ENCODE measurements around the gene YY1. TPM values are rescaled to one million over a fixed set of nuclear protein-coding genes. Genes with fewer than 3 reads are reported as not detected.

The YY1 gene
- total and polyA plus RNA-seq, 2 donors (not counting 1 experiment from before 2014, with no cell fraction given), result 40.8 to 41.9 TPM

DNA sequence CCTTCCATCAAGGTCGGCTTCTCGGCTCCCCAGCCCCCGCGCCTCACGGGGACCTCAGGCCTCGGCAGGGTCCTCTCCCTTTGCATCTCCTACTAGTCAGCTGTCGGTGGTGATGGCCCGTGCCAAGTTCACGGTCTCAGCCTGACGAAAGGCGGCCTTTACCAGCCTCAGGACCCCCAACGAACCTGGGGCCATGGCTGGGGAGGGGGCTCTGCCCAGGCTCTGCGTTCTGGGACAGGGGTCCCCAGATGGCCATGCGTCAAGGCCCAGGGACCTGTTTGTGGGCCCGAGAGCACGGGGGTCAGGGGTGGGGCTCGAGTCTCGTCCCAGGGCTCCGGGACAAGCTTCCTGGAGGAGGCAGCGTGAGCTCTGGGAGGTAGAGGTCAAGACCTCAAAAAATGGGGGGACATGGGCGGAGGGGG is 46.7 kb upstream of the YY1 start:
- Histone ChIP-seq H3K4me3 (replicated peaks in 1 of 4; ENCODE audit: control extremely low read depth in 1 of 4, insufficient read depth in 1 of 4, low read depth in 3 of 4, low read length in 4 of 4) (peak overlapping the region; percentile 31 to 56 (median 42)), H3K27me3 (ENCODE audit: control insufficient read depth, insufficient read depth, low read length) (no peaks in the 10 kb centered on the region), H3K79me2 (ENCODE audit: control insufficient read depth, insufficient read depth, low read length) (no peaks in the 10 kb centered on the region), H3K4me1 (ENCODE audit: control insufficient read depth, extremely low read depth, insufficient read depth, low read length) (peaks cover 6% of the 10 kb centered on the region), H4K20me1 (ENCODE audit: control insufficient read depth, extremely low read depth, insufficient read depth, low read length) (no peaks in the 10 kb centered on the region), H3K9me3 (ENCODE audit: control insufficient read depth, insufficient read depth, low read depth, low read length) (no peaks in the 10 kb centered on the region), H3K4me2 (ENCODE audit: extremely low read depth, insufficient read depth, low read length) (peak overlapping the region; percentile 77), H2AFZ (ENCODE audit: low read length) (peak overlapping the region; percentile 85), H3K9ac (ENCODE audit: insufficient read depth, low read length) (peak overlapping the region; percentile 66), H3K36me3 (ENCODE audit: control insufficient read depth, insufficient read depth, low read length) (no peaks in the 10 kb centered on the region), H3K27ac (ENCODE audit: insufficient read depth, low read length) (peak overlapping the region; percentile 70)
- TF ChIP-seq, protein P1, sequence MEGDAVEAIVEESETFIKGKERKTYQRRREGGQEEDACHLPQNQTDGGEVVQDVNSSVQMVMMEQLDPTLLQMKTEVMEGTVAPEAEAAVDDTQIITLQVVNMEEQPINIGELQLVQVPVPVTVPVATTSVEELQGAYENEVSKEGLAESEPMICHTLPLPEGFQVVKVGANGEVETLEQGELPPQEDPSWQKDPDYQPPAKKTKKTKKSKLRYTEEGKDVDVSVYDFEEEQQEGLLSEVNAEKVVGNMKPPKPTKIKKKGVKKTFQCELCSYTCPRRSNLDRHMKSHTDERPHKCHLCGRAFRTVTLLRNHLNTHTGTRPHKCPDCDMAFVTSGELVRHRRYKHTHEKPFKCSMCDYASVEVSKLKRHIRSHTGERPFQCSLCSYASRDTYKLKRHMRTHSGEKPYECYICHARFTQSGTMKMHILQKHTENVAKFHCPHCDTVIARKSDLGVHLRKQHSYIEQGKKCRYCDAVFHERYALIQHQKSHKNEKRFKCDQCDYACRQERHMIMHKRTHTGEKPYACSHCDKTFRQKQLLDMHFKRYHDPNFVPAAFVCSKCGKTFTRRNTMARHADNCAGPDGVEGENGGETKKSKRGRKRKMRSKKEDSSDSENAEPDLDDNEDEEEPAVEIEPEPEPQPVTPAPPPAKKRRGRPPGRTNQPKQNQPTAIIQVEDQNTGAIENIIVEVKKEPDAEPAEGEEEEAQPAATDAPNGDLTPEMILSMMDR (conservative IDR thresholded peaks at IDR 0.05 in 1 of 2, IDR thresholded peaks at IDR 0.05 in 1 of 2; ENCODE audit: low read depth in 1 of 2, low read length in 2 of 2), result no peak
- TF ChIP-seq EZH2 (IDR thresholded peaks at IDR 0.05; ENCODE audit: low read length, missing control alignments), result no peak
- no peak for DNase-seq (ENCODE audit: low read depth in 2 of 2)

DNA sequence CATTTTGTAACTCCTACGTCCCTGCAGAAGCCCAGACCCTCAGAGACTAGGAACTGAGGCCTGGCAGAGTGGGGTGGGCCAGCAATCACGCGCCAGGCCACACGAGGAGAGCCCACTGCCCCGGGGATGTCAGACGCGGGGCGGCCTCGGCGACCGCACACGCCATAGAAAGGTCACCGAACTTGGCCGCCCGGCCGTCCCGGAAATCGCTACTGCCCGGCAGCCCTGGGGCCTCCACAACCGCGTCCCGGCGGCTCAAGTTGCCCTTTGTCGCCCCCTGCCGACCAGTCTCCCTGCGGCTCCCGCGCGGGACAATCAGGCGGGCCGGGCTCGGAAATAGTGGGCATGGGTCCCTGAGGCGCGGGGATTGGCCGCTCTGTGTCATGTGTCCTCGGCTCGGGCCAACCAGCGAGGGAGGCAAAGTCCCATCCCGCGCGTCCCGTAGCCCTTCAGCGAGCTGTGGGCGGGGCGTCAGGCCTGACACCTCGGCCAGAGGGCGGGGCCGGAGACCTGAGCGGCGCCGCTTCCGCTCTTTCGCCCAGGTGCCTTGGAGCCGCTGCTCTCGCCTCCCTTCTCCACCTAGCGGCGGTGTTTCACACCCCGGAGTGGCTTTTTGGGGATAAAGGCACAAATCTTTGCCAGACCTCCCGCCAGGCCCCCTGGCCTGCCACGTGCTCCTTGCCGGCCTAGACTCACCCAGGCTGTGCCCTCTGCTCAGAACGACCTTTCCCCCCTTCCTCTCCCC is 46.1 kb upstream of the YY1 start:
- no peaks in the 10 kb centered on the region for H3K79me2 ChIP-seq (ENCODE audit: control insufficient read depth, insufficient read depth, low read length)
- TF ChIP-seq, protein P1 (conservative IDR thresholded peaks at IDR 0.05 in 1 of 2, IDR thresholded peaks at IDR 0.05 in 1 of 2; ENCODE audit: low read depth in 1 of 2, low read length in 2 of 2), result peak; percentile 67 to 75
- no peak for TF ChIP-seq EZH2 (IDR thresholded peaks at IDR 0.05; ENCODE audit: low read length, missing control alignments)
- H3K4me1 ChIP-seq (ENCODE audit: control insufficient read depth, extremely low read depth, insufficient read depth, low read length), result peaks cover 6% of the 10 kb centered on the region
- H3K9ac ChIP-seq (ENCODE audit: insufficient read depth, low read length), result peak overlapping the region; percentile 66
- H3K9me3 ChIP-seq (ENCODE audit: control insufficient read depth, insufficient read depth, low read depth, low read length), result no peaks in the 10 kb centered on the region
- H3K27ac ChIP-seq (ENCODE audit: insufficient read depth, low read length), result peak overlapping the region; percentile 70
- no peaks in the 10 kb centered on the region for H3K27me3 ChIP-seq (ENCODE audit: control insufficient read depth, insufficient read depth, low read length)
- H3K4me2 ChIP-seq (ENCODE audit: extremely low read depth, insufficient read depth, low read length), result peak overlapping the region; percentile 80
- no peaks in the 10 kb centered on the region for H3K36me3 ChIP-seq (ENCODE audit: control insufficient read depth, insufficient read depth, low read length)
- peak; percentile 94 to 95 for DNase-seq (ENCODE audit: low read depth in 2 of 2)
- H3K4me3 ChIP-seq (replicated peaks in 1 of 4; ENCODE audit: control extremely low read depth in 1 of 4, insufficient read depth in 1 of 4, low read depth in 3 of 4, low read length in 4 of 4), result peak overlapping the region; percentile 31 to 56 (median 46)
- H4K20me1 ChIP-seq (ENCODE audit: control insufficient read depth, extremely low read depth, insufficient read depth, low read length), result no peaks in the 10 kb centered on the region
- peak overlapping the region; percentile 85 for H2AFZ ChIP-seq (ENCODE audit: low read length)

DNA sequence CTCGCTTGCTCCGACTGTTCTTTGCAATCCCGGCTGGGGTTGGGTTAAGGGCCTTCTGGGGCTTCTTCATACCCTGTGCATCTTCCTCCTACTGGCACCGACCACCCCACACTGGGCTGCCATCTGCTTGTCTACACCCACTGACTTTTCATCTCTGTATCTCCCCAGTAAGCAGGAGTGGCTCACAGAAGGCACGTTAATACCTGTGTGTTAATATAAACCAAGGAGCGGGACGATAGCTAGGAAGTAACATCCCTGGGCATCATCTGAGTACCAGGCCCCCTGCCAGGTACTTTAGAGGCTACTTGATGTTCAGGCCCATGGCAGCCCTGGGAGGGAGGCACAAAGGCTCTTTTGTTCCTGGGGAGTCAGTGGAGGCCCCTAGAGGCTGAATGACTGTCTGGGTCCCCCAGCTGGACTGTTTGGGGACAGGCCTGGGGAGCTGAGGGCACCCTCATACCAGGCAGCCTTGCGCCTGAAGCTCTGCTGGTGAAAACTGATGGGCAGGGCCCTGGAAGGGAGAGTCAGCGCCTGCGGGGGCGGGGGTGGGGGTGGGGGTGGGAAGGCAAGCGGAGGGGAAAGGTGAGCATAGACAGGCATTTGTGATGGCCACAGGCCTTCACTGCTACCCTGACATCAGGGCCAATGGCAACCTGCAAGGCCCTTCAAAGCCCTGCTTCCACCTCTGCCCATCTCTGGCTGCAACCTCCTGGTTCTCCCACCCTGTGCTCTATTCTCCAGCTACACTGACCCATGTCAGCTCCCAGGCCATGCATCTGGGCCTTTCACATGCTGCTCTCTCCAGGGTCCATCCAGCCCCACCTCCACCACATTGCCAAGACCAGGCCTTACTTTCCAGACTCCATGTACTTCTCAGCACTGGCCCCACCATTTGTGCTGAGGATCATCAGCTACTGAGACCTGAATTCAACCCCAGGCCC is 45.3 kb upstream of the YY1 start:
- TF ChIP-seq EZH2 (IDR thresholded peaks at IDR 0.05; ENCODE audit: low read length, missing control alignments), result no peak
- TF ChIP-seq, protein P1 (conservative IDR thresholded peaks at IDR 0.05 in 1 of 2, IDR thresholded peaks at IDR 0.05 in 1 of 2; ENCODE audit: low read depth in 1 of 2, low read length in 2 of 2), result no peak
- no peaks in the 10 kb centered on the region for H3K27me3 ChIP-seq (ENCODE audit: control insufficient read depth, insufficient read depth, low read length)
- no peak for DNase-seq (ENCODE audit: low read depth in 2 of 2)
- no peaks in the 10 kb centered on the region for H4K20me1 ChIP-seq (ENCODE audit: control insufficient read depth, extremely low read depth, insufficient read depth, low read length)
- H3K27ac ChIP-seq (ENCODE audit: insufficient read depth, low read length), result no peak overlapping the region
- H3K4me3 ChIP-seq (replicated peaks in 1 of 4; ENCODE audit: control extremely low read depth in 1 of 4, insufficient read depth in 1 of 4, low read depth in 3 of 4, low read length in 4 of 4), result peak overlapping the region in 2 of 4 experiments; percentile 52 to 56
- H3K4me2 ChIP-seq (ENCODE audit: extremely low read depth, insufficient read depth, low read length), result peak overlapping the region; percentile 80
- no peaks in the 10 kb centered on the region for H3K36me3 ChIP-seq (ENCODE audit: control insufficient read depth, insufficient read depth, low read length)
- H2AFZ ChIP-seq (ENCODE audit: low read length), result peak overlapping the region; percentile 73
- no peaks in the 10 kb centered on the region for H3K9me3 ChIP-seq (ENCODE audit: control insufficient read depth, insufficient read depth, low read depth, low read length)
- no peak overlapping the region for H3K9ac ChIP-seq (ENCODE audit: insufficient read depth, low read length)
- peaks cover 6% of the 10 kb centered on the region for H3K4me1 ChIP-seq (ENCODE audit: control insufficient read depth, extremely low read depth, insufficient read depth, low read length)
- no peaks in the 10 kb centered on the region for H3K79me2 ChIP-seq (ENCODE audit: control insufficient read depth, insufficient read depth, low read length)
